ENCODE results near the gene KNDC1.
"Not testable (repeated sequence)": the region's sequence is repeated elsewhere in the genome, so short reads cannot be mapped to it uniquely, and the experiment has no call there.

DNA sequence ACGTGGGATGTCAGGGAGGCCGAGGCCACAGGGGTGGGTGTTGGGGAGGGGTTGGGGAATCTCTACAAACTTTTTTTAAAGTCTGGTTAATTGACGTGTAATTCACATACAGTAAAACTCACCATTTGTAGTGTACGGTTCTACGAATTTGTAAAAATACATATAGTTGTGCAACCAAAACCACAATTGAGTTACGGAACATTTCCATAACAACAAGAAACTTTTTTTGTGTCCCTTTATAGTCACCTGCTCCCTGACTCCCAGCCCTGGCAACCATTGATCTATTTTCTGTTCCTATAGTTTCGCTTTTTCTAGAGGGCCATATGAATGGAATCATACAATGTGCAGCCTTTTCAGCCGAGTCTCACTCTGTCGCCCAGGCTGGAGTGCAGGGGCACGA is 74.8 kb downstream of the KNDC1 start:
- not testable (repeated sequence) for TF ChIP-seq POLR2A (IDR thresholded peaks at IDR 0.05)
- TF ChIP-seq, protein P1, sequence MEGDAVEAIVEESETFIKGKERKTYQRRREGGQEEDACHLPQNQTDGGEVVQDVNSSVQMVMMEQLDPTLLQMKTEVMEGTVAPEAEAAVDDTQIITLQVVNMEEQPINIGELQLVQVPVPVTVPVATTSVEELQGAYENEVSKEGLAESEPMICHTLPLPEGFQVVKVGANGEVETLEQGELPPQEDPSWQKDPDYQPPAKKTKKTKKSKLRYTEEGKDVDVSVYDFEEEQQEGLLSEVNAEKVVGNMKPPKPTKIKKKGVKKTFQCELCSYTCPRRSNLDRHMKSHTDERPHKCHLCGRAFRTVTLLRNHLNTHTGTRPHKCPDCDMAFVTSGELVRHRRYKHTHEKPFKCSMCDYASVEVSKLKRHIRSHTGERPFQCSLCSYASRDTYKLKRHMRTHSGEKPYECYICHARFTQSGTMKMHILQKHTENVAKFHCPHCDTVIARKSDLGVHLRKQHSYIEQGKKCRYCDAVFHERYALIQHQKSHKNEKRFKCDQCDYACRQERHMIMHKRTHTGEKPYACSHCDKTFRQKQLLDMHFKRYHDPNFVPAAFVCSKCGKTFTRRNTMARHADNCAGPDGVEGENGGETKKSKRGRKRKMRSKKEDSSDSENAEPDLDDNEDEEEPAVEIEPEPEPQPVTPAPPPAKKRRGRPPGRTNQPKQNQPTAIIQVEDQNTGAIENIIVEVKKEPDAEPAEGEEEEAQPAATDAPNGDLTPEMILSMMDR (IDR thresholded peaks at IDR 0.05) = not testable (repeated sequence)
